HG02885 (cell line): ENCODE measurements around the gene SKAP1.
"Not testable (repeated sequence)": the region's sequence is repeated elsewhere in the genome, so short reads cannot be mapped to it uniquely, and the experiment has no call there.

Experiments used
- ATAC-seq: cut with Tn5 transposase; IDR thresholded peaks from one replicate; pipeline ENCODE4 v1.9.1; 2021; ENCODE audit warnings: mild to moderate bottlenecking; ENCODE audit not compliant: unreplicated experiment, poor library complexity

The SKAP1 gene

DNA sequence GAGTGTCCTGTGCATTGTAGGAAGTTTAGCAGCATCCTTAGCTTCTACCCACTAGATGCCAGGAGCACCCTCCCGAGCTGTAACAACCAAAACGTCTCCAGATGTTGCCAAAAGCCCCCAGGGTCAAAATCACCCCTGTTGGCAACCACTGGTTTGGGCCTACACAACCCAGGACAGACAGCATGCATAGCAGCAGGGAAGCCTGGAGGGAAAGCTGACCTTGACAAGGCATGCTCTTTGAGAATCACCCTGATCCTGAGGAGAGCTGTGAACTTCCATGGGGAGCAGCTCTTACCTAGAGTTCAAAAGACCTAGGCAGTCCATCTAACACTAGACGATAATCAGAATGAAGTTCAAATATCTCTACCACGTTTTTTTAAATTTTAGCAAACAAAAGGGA, 9.2 kb downstream of the SKAP1 start:
- ATAC-seq, result no peak

DNA sequence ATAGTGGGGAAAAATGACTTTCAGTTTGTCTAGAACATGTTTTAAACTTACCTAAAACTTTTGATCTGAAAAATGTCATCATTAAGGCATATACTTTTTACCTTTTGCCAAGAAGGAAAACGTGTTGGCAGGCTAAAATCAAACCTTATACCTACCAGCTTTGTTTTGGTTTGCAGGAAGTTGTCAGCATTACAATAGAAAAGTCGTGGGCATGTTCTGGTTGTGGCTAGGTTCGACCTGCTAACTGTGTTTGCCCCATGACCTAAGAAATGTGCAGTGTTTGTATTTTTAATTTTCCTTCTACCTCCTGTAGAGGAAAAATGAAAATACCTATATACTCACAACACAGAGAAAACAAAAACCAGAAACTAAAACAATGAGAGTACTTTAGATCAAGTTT, 13.0 kb downstream of the SKAP1 start:
- ATAC-seq, result no peak

DNA sequence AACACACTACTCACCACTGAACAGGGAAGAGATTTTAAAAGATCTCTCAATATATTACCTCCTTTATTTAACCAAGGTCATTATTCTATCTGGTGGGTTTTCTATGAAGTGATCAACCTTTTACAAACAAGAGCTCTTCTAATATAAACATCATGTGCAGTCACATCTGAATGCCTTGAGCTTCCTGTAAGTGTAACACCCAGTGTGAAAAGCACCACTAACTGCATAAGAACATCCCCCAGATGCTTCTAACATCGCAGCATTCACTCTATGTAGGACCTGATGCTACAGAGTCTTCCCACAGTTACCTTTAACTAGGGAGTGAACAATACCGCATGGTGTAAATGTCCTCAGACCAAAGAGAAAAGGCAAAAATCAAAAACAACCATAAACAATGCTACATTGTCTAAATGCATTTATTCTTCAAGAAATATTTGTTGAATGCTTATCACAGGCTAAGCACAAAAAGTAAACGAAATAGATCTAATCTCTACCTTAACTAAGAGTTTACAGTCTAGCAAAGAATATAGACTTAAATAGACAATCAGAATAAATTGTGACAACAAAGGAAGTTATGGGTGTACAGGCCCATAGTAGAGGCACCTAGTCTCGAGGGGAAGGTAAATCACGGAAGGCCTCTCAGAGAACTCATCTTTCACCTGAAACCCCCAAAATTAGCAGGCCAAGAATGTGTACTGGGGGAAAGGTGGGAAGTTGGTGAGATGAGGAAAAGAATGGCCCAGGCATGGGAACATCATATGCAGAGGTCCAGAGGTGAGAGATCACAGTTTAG, 16.2 kb downstream of the SKAP1 start:
- ATAC-seq, result no peak

DNA sequence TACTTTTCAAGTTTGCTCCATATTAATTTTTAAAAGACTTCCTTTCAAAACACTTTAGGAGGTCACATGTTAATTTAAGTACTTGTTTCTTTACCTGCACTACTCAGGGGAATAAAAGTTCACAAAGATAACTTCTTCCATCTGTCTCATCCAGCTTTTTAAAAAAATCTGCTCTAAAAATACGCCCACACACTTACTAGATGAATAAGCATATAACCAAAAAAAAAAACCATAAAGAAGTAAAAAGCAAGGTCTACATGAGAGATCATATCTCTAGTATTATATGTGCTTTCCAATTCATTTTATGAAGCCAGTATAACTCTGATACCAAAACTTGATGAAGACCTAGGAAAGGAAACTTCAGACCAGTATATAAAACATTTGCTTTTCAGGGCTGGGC, 17.2 kb downstream of the SKAP1 start:
- ATAC-seq, result no peak

DNA sequence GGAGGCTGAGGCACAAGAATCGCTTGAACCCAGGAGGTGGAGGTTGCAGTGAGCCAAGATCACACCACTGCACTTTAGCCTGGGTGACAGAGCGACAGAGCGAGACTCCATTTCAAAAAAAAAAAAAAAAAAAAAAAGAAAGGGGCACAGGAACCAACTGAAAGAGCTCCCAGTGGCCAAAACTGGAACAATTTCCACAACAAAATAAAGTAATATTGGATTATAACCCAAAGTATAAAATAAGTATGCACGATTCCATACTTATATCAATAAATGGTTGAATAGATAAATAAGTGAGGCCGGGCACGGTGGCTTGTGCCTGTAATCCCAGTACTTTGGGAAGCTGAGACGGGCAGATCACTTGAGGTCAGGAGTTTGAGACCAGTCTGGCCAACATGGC, 19.2 kb downstream of the SKAP1 start:
- not testable (repeated sequence) for ATAC-seq

DNA sequence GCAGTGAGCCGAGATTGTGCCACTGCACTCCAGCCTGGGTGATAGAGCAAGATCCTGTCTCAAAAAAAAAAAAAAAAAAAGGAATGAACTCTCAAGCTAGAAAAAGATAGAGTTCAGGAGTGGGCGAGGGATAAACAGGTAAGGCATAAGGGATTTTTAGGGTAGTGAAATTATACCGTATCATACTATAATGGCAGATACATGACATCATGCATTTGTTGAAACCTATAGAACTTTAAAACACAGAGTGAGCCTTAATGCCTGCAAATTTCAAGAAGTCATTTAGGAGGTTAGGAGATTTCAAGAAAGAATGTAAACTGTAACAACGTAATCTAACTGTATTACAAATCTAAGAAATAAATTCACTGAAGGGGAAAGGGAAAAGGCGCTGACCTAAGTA, 20.4 kb downstream of the SKAP1 start:
- ATAC-seq, result no peak

DNA sequence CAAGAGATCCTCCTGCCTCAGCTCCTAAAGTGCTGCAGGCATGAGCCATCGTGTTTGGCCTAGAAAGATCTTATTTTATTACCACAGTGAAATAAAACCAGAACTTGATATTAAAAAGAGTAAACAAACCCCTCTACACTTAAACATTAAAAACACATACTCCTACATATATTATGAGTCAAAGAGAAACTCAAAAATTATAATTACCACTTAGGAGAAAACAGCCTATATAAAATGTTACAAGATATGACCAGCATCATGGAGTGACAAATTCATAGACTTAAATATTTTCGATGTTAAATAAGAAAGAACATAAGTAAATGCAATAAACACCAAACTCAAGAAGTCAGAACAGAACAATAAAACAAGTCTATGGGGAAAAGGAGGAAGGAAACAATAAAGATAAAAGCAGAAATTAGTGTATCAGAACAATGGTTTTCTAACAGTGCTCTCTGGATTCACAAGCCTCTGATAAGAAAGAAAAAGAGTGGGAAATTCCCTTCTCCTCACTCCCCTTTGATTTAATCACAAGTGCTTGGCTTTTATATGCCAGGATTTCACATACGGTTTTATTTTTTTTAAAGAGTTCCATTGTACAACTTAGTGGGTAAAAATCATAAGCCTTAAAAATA, 23.0 kb downstream of the SKAP1 start:
- no peak for ATAC-seq

DNA sequence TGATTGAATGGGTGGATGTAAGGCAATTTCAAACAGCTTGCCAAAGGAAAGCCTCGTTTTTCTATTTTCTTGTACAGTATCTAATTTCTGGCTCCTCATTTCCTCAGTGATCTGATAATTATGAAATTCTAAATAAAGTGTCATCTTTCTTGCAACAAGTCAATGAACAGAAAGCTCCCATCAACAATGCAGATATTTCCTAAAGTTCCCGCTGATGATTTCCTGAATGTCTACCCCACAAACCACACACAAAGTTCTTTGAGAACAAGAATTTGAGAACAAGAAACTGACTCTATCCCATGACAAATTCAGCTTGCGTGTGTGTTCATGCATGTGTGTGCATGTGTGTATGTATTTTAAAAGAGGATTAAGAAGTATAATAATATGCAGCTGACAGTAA, 35.2 kb downstream of the SKAP1 start:
- no peak for ATAC-seq

DNA sequence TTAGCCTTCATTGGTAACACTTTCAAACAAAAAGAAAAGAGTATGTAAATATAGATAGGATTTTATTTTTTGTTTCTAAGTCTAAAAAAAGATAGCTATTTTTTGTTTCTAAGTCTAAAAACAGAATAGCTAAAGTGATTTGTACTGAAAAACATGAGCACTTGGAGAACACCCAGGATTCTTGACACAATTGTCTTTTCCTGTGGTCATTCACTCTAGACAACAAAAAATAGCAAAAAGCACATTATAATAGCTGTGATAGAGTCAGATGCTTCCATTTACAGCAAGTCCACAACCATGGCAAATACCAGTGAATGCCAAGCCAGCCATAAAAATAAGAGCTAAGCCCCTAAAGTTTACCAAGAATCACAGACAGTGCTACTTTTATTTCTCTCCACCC, 36.7 kb downstream of the SKAP1 start:
- ATAC-seq, result no peak

DNA sequence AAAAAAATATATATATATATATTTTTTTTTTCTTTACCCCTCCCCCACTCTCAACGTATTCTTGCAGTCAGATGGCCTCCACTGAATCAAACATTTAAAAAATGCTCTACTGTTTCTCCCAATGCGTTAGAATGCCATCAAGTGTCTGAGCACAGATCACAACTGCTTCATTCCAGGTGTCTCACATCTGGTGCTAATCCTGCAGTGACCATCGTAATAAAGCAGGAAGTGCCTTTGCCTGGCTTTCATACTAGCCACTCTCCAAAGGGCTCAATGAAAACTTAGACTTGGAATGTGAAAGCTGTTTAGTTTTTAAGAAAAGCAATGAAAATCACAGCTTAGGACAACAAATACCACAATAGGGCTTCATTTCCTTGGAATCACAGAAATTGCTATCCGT, 37.2 kb downstream of the SKAP1 start:
- ATAC-seq, result no peak

DNA sequence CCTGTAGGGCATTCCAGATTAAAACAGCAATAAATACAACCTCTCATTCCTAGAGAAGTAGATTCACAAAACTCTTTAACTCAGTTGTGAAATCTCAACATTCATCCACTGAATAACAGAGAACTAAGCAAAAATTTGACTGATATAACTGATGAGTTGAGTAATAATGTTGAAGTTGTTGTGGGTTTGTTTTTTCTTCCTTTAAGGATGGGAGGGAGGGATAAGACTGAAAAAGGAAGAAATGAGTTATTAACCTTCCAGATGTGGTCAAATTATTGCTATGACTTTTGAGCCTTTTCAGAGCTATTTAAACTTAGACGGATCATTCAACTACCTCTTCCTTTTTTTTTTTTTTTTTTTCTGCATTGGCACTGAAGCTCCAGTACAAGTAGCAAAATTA, 38.6 kb downstream of the SKAP1 start:
- ATAC-seq, result no peak

DNA sequence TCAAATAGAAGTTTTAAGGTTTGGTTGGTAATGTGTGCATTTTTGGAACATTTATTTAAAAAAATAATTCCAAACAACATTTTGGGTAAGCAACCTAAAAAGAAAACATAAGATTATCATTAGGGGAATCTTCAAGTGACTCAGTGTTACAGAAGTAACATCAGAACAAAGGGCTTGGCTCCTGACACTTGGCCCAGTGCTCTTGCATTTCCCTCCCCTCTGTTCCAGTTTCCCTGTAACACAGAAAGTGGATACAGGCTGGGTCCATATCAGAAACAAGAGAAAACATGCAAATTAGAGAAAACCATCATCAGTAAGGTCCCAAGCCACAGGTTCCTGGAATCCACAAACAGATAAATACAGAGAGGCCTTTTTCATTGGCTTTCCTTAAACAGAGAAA, 40.1 kb downstream of the SKAP1 start:
- no peak for ATAC-seq

DNA sequence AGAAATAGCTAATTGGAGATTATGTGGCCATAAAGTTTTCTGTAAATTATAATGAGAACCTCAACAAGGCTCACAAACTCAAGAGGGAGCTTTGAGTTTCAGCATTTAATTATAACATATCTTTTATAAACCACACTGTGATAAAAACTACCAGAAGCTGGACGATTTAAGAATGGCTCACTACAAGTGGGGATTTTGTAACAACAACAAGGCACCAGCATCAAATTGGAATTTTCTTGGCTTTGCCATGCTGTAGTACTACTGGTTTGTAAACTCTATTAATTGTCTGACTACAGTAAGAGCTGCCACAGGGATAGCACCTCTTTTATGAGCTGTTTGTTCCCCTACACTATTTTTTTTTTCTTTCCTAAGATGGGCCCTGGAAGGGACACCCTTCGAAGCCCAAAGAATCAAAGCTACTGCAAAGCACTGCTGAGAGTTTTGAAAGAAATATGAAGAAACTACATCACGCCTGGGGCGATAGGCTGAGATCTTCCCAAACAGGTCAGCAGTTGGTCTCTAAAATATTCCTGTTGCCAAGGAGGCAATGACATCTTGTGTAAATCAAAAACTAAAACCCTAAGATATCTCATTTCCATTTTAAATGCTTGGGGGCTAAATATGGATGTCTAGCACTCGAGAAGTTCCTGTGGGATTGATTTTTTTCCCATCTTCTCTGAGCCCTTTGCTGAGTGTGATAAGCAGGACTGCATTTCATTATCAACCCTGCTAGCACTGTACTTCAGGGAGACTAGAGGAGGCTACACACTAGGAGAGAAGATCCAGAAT, 40.9 kb downstream of the SKAP1 start:
- ATAC-seq, result no peak

DNA sequence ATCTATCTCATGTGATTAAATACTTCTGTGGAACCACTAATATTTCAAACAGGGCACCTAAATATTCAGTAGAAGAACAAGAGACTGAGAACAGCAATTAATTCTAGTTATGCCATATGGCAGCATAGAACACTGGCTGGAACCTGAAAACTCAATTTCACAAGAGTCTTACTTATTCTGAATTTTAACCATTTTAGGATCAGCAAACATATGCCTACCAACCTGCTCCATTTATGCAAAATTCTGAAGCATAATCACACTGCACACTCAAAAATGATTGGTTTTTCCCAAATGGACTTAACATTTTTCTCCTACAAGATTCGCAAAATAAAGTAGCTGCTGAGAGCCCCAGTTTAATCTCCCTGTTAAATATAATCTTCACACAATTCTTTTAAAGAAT, 43.2 kb downstream of the SKAP1 start:
- ATAC-seq, result no peak

DNA sequence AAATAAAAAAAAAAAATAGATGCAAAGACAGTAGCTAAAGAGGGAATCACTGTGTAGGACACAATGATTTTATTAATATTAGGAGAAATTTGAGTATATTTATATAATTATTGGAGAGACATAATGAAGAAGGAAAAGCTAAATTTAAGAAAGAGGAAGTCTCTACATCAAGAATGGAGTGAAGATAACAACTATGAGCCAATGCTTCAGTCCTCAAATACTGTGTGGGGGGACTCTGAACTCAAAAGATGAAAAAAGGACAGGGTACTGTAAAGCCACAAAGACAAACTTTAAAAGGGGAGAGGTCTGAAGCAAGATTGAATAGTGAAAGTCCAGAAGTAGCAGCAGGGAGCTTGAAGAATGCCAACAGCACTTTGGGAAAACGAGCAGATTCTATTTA, 44.7 kb downstream of the SKAP1 start:
- ATAC-seq, result no peak

DNA sequence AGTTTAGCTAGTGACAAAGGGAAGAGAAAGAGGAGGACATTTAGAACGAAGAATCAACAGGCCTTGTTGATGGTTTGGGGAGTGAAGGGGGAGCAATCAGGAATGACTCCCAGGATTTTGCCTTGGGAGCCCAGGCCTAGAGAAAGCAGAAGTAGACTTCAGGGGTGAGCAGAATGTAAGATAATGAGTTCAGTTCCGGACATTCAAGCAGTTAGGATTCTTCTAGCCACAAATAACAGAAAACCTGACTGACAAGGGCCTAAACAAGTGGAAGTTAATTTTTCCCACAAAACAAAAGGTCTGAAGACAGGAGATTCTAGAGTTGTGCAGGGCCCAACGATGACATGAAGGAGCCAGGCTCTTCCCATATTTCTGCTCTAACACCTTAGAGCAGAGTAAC, 45.9 kb downstream of the SKAP1 start:
- ATAC-seq, result no peak

DNA sequence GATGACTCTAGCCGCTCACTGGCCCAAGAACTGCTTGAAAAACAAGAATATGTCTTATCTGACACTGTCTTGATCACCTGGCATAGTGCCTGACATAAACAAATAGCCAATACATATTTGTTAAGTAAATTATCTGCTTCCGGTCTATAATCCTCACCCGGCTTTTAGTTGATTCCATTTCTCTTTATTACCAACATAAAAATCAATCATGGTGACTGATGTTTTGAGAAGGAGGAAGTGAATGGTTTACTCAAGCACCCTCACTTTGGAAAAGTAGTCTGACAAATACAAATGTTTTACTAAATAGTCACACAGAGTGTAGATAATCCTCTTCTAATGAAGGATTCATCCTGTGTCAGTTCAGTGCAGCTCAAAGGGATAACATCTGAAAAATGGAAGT, 47.0 kb downstream of the SKAP1 start:
- ATAC-seq, result no peak

DNA sequence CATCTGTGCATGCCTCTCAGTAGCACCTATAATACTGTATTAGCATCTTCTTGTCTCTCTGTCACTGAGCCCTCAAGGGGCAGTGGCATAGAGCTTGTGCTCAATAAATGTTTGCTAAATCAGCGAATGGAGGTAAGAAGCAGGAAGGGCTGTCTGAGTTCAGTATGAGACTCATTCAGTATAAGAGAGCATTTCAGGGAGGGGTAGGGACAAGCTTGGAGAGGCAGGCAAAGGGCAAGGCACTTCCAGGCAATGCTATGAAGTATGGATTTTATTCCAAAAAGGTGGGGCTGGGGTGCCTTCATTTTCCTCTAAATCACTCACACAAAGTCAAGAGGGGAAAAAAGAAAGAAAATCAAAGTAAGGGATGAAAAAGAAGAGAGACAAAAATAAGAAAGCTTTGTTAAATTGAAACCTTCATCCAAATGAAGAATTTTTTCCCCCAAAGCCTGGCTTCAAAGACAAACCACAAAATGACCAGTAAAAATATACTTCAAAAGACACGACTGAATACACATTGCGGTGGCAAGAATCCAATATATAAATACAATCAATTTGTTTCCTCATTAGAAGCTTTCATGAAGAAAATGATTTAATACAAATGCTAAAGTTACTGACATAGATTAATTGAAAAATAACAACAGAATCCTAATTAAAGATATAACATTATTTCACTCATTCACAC, 51.2 kb downstream of the SKAP1 start:
- no peak for ATAC-seq

DNA sequence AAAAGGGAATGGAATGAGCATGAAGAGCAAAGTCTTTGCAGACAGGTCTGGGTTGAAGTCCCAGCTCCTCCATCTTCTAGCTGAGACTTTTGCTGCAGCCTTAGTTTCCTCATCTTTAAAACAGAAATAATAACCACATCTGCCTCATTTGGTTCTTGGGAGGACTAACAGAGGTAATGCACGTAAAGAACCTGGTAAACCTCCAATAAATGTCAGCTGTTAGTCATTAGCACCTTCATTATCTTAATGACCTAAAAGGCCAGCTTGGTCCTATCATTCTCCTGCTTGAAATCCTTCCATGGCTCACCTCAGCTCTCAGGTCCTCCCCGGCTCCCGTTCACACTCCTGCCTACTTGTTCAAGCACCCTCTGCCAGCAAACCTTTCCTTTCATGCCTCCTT, 51.8 kb downstream of the SKAP1 start:
- ATAC-seq, result no peak

DNA sequence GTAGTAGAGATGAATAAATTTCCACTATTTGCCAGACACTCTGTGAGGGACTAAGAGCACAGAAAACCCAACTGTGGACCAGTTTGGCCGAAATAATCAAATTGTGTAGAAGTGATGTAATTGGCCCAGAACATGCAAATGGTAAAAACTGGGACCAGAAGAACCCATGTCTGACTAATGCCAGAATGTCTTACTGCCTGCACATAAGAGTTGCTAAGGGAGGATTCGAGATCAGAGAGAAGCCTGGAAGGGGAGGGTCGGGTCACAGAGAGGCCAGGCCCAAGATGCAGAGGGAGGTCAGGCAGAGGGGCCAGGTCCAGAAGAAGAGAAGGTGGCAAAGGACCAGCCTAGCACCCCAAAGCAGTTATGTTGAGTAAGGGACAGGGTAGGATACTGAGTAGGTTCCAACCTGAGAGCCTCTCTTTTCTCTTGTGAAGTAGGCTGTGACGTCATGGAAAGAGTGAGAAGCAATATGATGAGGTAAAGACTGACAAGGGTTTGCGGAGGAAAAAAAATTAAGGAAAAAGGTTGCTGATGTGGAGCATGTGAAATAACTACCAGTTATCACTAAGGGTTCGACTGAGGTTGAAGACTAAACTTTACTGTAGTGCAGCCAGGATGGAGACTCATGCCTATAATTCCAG, 53.2 kb downstream of the SKAP1 start:
- no peak for ATAC-seq
